OCI-LY7 (cell line): ENCODE data around the gene INF2. TPM values are rescaled to one million over a fixed set of nuclear protein-coding genes. Genes with fewer than 3 reads are reported as not detected.
A peak's percentile ranks its signal among the peaks of the same experiment; 100 is the strongest.

Experiments
- BruUV-seq: library from RNA; stranded (reverse); fragments of 400-500 nt; replicated peaks from 2 replicates; lab custom pipeline; 2021; lab: Mats Ljungman, UMichigan
- CTCF ChIA-PET: fragments of 300-600 bp; sonication (Branson Sonifier 250); formaldehyde crosslinking; loops from one replicate; lab custom pipeline; 2022; ENCODE audit warnings: antibody characterized with exemption; ENCODE audit not compliant: unreplicated experiment; lab: Charles Lee
- POLR2A ChIA-PET: fragments of 300-600 bp; sonication (Branson Sonifier 250); formaldehyde crosslinking; loops from one replicate; lab custom pipeline; 2022; ENCODE audit warnings: antibody characterized with exemption; lab: Charles Lee
- DNase-seq: peaks from one replicate; pipeline ENCODE4 v3.0.0-alpha.2; 2015; ENCODE audit warnings: low spot score
- H2AFZ ChIP-seq: fragments of 200-600 bp; sonication (generic), shearing (Covaris generic); 2 replicates; pipeline ENCODE4 v1.6.1; 2014; ENCODE audit warnings: mild to moderate bottlenecking, antibody characterized with exemption, low read length, moderate library complexity
- H3K27ac ChIP-seq: fragments of 200-600 bp; sonication (generic); 2 replicates; pipeline ENCODE4 v1.5.1; 2014; ENCODE audit warnings: mixed run types, low read depth, mild to moderate bottlenecking, moderate library complexity, low read length, inconsistent platforms; ENCODE audit not compliant: poor library complexity, severe bottlenecking
- H3K36me3 ChIP-seq: fragments of 200-600 bp; sonication (generic); 2 replicates; pipeline ENCODE4 v1.6.1; 2014; ENCODE audit warnings: mild to moderate bottlenecking, antibody characterized with exemption, low read length, moderate library complexity, mixed read lengths; ENCODE audit not compliant: insufficient read depth
- H3K4me1 ChIP-seq: fragments of 200-600 bp; sonication (generic); 2 replicates; pipeline ENCODE4 v1.5.1; 2014; ENCODE audit warnings: mild to moderate bottlenecking, low read length; ENCODE audit not compliant: insufficient read depth, poor library complexity, severe bottlenecking
- H3K4me2 ChIP-seq: fragments of 200-600 bp; sonication (generic); 2 replicates; pipeline ENCODE4 v1.6.1; 2014; ENCODE audit warnings: mild to moderate bottlenecking, low read length
- H3K4me3 ChIP-seq: fragments of 200-600 bp; sonication (generic); 2 replicates; pipeline ENCODE4 v1.5.1; 2014; ENCODE audit warnings: mild to moderate bottlenecking, low read depth, low read length; ENCODE audit not compliant: poor library complexity, severe bottlenecking
- H3K79me2 ChIP-seq: fragments of 200-600 bp; sonication (generic); 2 replicates; pipeline ENCODE4 v1.6.1; 2016; ENCODE audit warnings: low read depth, mild to moderate bottlenecking, low read length, moderate library complexity, mixed read lengths; ENCODE audit not compliant: insufficient read depth
- H3K9me2 ChIP-seq: fragments of 200-600 bp; sonication (generic); 2 replicates; pipeline ENCODE4 v1.6.1; 2016; ENCODE audit warnings: mild to moderate bottlenecking, low read length, mixed read lengths; ENCODE audit not compliant: insufficient read depth
- H3K9me3 ChIP-seq: fragments of 200-600 bp; sonication (generic); 2 replicates; pipeline ENCODE4 v1.6.1; 2014; ENCODE audit warnings: mild to moderate bottlenecking, mixed run types, low read length, mixed read lengths
- H4K20me1 ChIP-seq: fragments of 200-600 bp; sonication (generic); 2 replicates; pipeline ENCODE4 v1.6.1; 2014; ENCODE audit warnings: mild to moderate bottlenecking, antibody characterized with exemption, low read length, moderate library complexity, mixed read lengths; ENCODE audit not compliant: insufficient read depth
- EZH2phosphoT487 ChIP-seq: fragments of 200-600 bp; sonication (generic); IDR thresholded peaks from 2 replicates; pipeline ENCODE4 v1.6.1; 2018; ENCODE audit warnings: low read depth, borderline replicate concordance, mild to moderate bottlenecking, mixed run types, antibody characterized with exemption, low read length, moderate library complexity, mixed read lengths
- intact Hi-C: fragments of 100-400 bp; cut with micrococcal nuclease; formaldehyde crosslinking; loops from one replicate; pipeline ENCODE4 v1.10.0; 2022; ENCODE audit not compliant: unreplicated experiment
- total RNA-seq, 2 experiments: library from RNA; depleted of rRNA in 1 of 2; stranded (reverse); fragments of >200 nt in 1 of 2; shearing (Covaris generic) in 1 of 2; gene quantifications; 2 replicates each; pipeline ENCODE4 v1.2.3, GENCODE V29; 2014 to 2022
- TF ChIP-seq, protein P1 (sequence below): fragments of 200-600 bp; sonication (generic); conservative IDR thresholded peaks from 2 replicates; pipeline ENCODE4 v1.5.1; 2014; ENCODE audit warnings: mild to moderate bottlenecking, antibody characterized with exemption, low read length, moderate library complexity, mixed read lengths

The INF2 gene
- total RNA-seq, 2 experiments from 2014 or later: 39.4 to 51.6 TPM

DNA sequence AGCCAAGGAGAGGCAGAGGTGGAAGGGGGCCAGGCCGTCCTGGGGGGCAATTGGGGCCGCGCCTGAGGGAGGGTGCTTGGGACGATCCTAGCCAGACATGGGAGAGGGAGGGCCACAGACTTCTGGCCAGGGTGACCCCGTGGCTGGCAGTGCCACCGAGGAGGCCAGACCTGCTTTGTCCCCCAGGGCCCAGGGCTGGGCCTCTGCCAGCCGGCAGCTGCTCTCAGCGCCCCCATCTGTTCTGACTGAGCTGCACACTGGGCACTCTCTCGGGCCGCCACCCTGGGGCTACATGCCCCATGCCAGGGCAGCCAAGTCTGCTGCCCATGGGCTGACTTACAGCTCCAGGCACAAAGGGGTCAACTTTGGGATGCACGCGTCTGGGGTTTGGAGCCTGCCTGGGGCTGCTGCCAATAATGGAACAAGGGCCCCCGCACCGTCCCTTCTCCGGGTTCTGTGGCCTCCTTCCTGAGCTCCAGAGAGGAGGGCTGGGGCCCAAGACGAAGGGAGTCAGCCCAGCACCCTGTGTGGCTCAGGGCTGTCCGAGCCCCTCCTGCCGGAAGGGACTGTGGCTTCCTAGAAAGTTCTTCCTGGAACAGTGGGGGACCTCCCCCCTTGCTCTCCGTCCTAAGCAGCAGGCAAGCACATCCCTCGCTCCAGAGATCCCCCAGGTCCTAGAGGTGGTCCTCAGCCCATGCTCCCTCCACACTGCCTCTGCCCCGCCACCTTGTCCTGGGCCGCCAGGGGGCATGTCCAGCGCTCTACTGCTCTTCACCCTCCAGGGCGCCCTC is 35.8 kb downstream of the INF2 start:
- H2AFZ ChIP-seq: no peak overlapping the region
- no peak overlapping the region; the same call in 1 of the 2 replicates for H3K4me2 ChIP-seq
- POLR2A ChIA-PET: no interaction called here
- CTCF ChIA-PET: no interaction called here
- H3K4me3 ChIP-seq: no peak overlapping the region
- DNase-seq: no peak
- no peaks in the 10 kb centered on the region for H3K9me3 ChIP-seq
- no peaks in the 10 kb centered on the region for H3K4me1 ChIP-seq
- no peaks in the 10 kb centered on the region for H3K9me2 ChIP-seq
- H4K20me1 ChIP-seq: no peaks in the 10 kb centered on the region
- intact Hi-C loops: no loop called here
- H3K27ac ChIP-seq: no peak overlapping the region
- H3K36me3 ChIP-seq: no peaks in the 10 kb centered on the region
- TF ChIP-seq EZH2phosphoT487: no peak
- TF ChIP-seq, protein P1, sequence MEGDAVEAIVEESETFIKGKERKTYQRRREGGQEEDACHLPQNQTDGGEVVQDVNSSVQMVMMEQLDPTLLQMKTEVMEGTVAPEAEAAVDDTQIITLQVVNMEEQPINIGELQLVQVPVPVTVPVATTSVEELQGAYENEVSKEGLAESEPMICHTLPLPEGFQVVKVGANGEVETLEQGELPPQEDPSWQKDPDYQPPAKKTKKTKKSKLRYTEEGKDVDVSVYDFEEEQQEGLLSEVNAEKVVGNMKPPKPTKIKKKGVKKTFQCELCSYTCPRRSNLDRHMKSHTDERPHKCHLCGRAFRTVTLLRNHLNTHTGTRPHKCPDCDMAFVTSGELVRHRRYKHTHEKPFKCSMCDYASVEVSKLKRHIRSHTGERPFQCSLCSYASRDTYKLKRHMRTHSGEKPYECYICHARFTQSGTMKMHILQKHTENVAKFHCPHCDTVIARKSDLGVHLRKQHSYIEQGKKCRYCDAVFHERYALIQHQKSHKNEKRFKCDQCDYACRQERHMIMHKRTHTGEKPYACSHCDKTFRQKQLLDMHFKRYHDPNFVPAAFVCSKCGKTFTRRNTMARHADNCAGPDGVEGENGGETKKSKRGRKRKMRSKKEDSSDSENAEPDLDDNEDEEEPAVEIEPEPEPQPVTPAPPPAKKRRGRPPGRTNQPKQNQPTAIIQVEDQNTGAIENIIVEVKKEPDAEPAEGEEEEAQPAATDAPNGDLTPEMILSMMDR: peak; percentile 59
- BruUV-seq: no TSS peak
- H3K79me2 ChIP-seq: no peaks in the 10 kb centered on the region

DNA sequence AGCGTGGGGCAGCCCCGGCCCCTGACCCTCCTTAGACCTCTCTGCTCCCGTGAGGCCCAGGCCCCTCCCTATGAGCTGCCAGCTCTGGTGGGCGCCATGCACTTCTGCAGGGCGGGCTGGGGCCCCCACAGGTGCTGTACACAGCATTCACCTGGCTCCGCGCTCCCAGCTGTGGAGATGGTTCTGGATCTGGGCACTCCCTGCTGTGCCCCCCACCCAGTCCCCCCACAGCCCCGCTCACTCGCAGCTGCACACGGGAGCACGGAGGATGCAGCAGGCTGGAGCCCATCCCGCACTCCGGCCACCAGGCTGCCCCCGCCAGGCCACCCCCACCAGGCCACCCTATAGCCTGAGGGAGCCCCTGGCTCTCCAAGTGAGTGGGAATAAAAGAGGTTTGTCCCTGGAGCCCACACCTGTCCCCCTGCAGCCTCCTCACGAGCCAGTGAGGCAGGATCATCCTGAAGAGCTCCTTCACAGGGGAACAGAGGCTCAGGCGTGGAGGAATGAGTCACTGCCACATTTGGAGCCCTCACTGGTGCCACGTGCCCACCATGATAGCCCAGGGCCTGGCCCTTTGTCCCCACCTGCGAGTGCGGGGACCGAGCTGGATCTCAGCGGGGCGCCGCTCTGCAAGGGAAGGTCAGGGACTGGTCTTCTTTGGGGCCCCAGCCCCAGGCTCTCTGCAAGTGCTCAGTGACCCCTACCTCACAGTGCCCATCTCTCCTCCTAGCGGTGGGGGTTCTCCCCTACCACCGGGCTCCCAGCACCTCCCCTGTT is 36.5 kb downstream of the INF2 start:
- H3K9me3 ChIP-seq: no peaks in the 10 kb centered on the region
- H3K4me3 ChIP-seq: no peak overlapping the region
- no peak overlapping the region for H3K4me2 ChIP-seq
- no peaks in the 10 kb centered on the region for H3K4me1 ChIP-seq
- H3K27ac ChIP-seq: no peak overlapping the region
- DNase-seq: no peak
- TF ChIP-seq, protein P1: no peak
- no peak for TF ChIP-seq EZH2phosphoT487
- intact Hi-C loops: no loop called here
- no peak overlapping the region for H2AFZ ChIP-seq
- H3K36me3 ChIP-seq: no peaks in the 10 kb centered on the region
- no peaks in the 10 kb centered on the region for H4K20me1 ChIP-seq
- BruUV-seq: no TSS peak
- H3K9me2 ChIP-seq: no peaks in the 10 kb centered on the region
- H3K79me2 ChIP-seq: no peaks in the 10 kb centered on the region
- POLR2A ChIA-PET: no interaction called here
- CTCF ChIA-PET: no interaction called here
